B cell (primary cell): ENCODE data around the gene IGSF9B. TPM values are rescaled to one million over a fixed set of nuclear protein-coding genes. Genes with fewer than 3 reads are reported as not detected.

Source experiments
- ATAC-seq: fragments of 200-7000 bp; cut with Tn5 transposase; one replicate; pipeline ENCODE4 v1.10.0; 2021; ENCODE audit warnings: low read depth, mild to moderate bottlenecking, moderate number of reproducible peaks, moderate library complexity
- CTCF ChIA-PET: fragments of 350-600 bp; sonication (Branson Sonifier 250); formaldehyde crosslinking; loops from one replicate; lab custom pipeline; 2021; ENCODE audit warnings: antibody characterized with exemption, inconsistent platforms; lab: Charles Lee
- POLR2A ChIA-PET: fragments of 350-600 bp; sonication (Branson Sonifier 250); formaldehyde crosslinking; loops from one replicate; lab custom pipeline; 2021; ENCODE audit warnings: antibody characterized with exemption; lab: Charles Lee
- DNase-seq: peaks from one replicate; pipeline ENCODE4 v3.0.0; 2013
- H2AFZ ChIP-seq: 2 replicates; pipeline ENCODE4 v1.6.1; 2012; ENCODE audit warnings: mild to moderate bottlenecking, low read depth, low read length; ENCODE audit not compliant: insufficient read depth, poor library complexity, severe bottlenecking
- H3K27ac ChIP-seq, 2 donors: 1 replicate in 1 of 2; 2 replicates in 1 of 2; pipeline ENCODE4 v1.5.1; 2012 to 2013; ENCODE audit warnings: low read length in 2 of 2, mild to moderate bottlenecking in 2 of 2, moderate library complexity in 1 of 2
- H3K27me3 ChIP-seq, 4 experiments: fragments of 200-600 bp in 1 of 4; sonication (generic) in 1 of 4; replicated peaks in 1 of 4; 1 replicate in 2 of 4; 2 replicates in 2 of 4; pipeline versions ENCODE4 v1.6.1 to v1.7.0; 2013 to 2016; ENCODE audit warnings: low read length in 3 of 4, mild to moderate bottlenecking in 2 of 4, mixed read lengths in 1 of 4, moderate library complexity in 1 of 4; ENCODE audit not compliant: insufficient read depth in 4 of 4, control insufficient read depth in 3 of 4; ENCODE audit errors: control extremely low read depth in 1 of 4
- H3K36me3 ChIP-seq, 2 experiments: replicated peaks in 1 of 2; 1 replicate in 1 of 2; 2 replicates in 1 of 2; pipeline versions ENCODE4 v1.6.1 to v1.7.1; 2013; ENCODE audit warnings: low read length in 1 of 2; ENCODE audit not compliant: insufficient read depth in 2 of 2, control insufficient read depth in 1 of 2; ENCODE audit errors: control extremely low read depth in 1 of 2, extremely low read depth in 1 of 2
- H3K4me1 ChIP-seq, 2 donors: fragments of 200-600 bp in 1 of 2; sonication (generic) in 1 of 2; 1 replicate in 1 of 2; 2 replicates in 1 of 2; pipeline versions ENCODE4 v1.5.1 to v1.6.1; 2013 to 2017; ENCODE audit warnings: low read length in 2 of 2; ENCODE audit not compliant: control insufficient read depth in 2 of 2, insufficient read depth in 2 of 2
- H3K4me2 ChIP-seq: replicated peaks from 2 replicates; pipeline ENCODE3; 2012; ENCODE audit warnings: mild to moderate bottlenecking, low read depth, low read length; ENCODE audit not compliant: poor library complexity, severe bottlenecking
- H3K4me3 ChIP-seq, 5 experiments: fragments of 200-600 bp in 1 of 5; sonication (generic) in 1 of 5; 1 replicate in 3 of 5; 2 replicates in 2 of 5; pipeline versions ENCODE4 v1.5.1 to v1.7.0; 2011 to 2016; ENCODE audit warnings: low read length in 4 of 5, mild to moderate bottlenecking in 4 of 5, low read depth in 2 of 5, control low read depth in 1 of 5, moderate library complexity in 1 of 5; ENCODE audit not compliant: insufficient read depth in 1 of 5; ENCODE audit errors: control extremely low read depth in 1 of 5, extremely low read depth in 1 of 5
- H3K79me2 ChIP-seq: fragments of 200-600 bp; sonication (generic); one replicate; pipeline ENCODE4 v1.6.0; 2016; ENCODE audit warnings: low read length; ENCODE audit not compliant: control insufficient read depth, insufficient read depth
- H3K9ac ChIP-seq: fragments of 200-600 bp; sonication (generic); 2 replicates; pipeline ENCODE4 v1.6.1; 2017; ENCODE audit warnings: mild to moderate bottlenecking, low read length, moderate library complexity
- H3K9me3 ChIP-seq, 3 donors: one replicate each; pipeline versions ENCODE4 v1.6.1 to v1.7.1; 2013; ENCODE audit warnings: low read length in 2 of 3; ENCODE audit not compliant: control insufficient read depth in 2 of 3, insufficient read depth in 1 of 3; ENCODE audit errors: control extremely low read depth in 1 of 3
- H4K20me1 ChIP-seq: 2 replicates; pipeline ENCODE4 v1.6.0; 2012; ENCODE audit warnings: mild to moderate bottlenecking, low read length; ENCODE audit not compliant: insufficient read depth, control insufficient read depth, poor library complexity, severe bottlenecking
- H3K27ac Mint-ChIP-seq: one replicate; pipeline ENCODE4 v1.8.0; 2021; ENCODE audit warnings: mixed read lengths
- H3K27me3 Mint-ChIP-seq: one replicate; pipeline ENCODE4 v1.8.0; 2021; ENCODE audit warnings: mixed read lengths
- H3K4me1 Mint-ChIP-seq: one replicate; pipeline ENCODE4 v1.8.0; 2021; ENCODE audit warnings: mixed read lengths
- H3K4me3 Mint-ChIP-seq: one replicate; pipeline ENCODE4 v1.8.0; 2021; ENCODE audit warnings: mixed read lengths
- H3K9me3 Mint-ChIP-seq: one replicate; pipeline ENCODE4 v1.8.0; 2022; ENCODE audit warnings: mixed read lengths; ENCODE audit not compliant: insufficient read depth
- CTCF ChIP-seq: fragments of 200-600 bp; IDR thresholded peaks from one replicate; pipeline ENCODE4 v1.8.0; 2022; ENCODE audit warnings: antibody characterized with exemption, mild to moderate bottlenecking
- EZH2 ChIP-seq: IDR thresholded peaks from 2 replicates; pipeline ENCODE4 v1.6.1; 2012; ENCODE audit warnings: borderline replicate concordance, low read depth, mild to moderate bottlenecking, moderate library complexity, low read length; ENCODE audit not compliant: insufficient read depth, poor library complexity, severe bottlenecking
- WGBS: methylation state at CpG from one replicate; pipeline ENCODE4 v1.1.5; 2013; ENCODE audit warnings: missing lambda C conversion rate; ENCODE audit not compliant: insufficient coverage; 5-methylcytosine and 5-hydroxymethylcytosine counted together
- intact Hi-C: fragments of 100-400 bp; cut with micrococcal nuclease; formaldehyde crosslinking; loops from one replicate; pipeline ENCODE4 v1.10.0; 2022
- polyA plus RNA-seq: library from polyadenylated mRNA; depleted of rRNA; stranded (reverse); fragments of >200 nt; gene quantifications from 2 replicates; pipeline ENCODE4 v1.2.3, GENCODE V29; 2012
- total RNA-seq, 2 donors: library from RNA; stranded (reverse); fragments of 120-200 nt in 1 of 2; gene quantifications; 1 replicate in 1 of 2; 2 replicates in 1 of 2; pipeline versions ENCODE4 v1.2.3 to v1.2.4, GENCODE V29; 2013 to 2022

IGSF9B gene
- total and polyA plus RNA-seq, 2 donors (not counting 1 experiment from before 2014, with no cell fraction given): 0.15 to 0.37 TPM

- H3K9ac ChIP-seq: no peak overlapping the region
- Mint-ChIP-seq H3K4me3 (no peak overlapping the region), H3K27me3 (peaks cover 17% of the 10 kb centered on the region), H3K27ac (no peak overlapping the region), H3K4me1 (peaks cover 17% of the 10 kb centered on the region), H3K9me3 (no peaks in the 10 kb centered on the region)
- 90% methylated on average over 14 of the region's 19 CpGs for WGBS
- no peak for ATAC-seq
- peaks cover 5 to 17% of the 10 kb centered on the region in 2 donors for H3K4me1 ChIP-seq
- H3K36me3 ChIP-seq: no peaks in the 10 kb centered on the region
- no peaks in the 10 kb centered on the region for H3K27me3 ChIP-seq
- H3K4me3 ChIP-seq: no peak overlapping the region
- no peak for TF ChIP-seq EZH2
- no peak for TF ChIP-seq CTCF
- ChIA-PET CTCF (no interaction called here), POLR2A (no interaction called here)
- H4K20me1 ChIP-seq: no peaks in the 10 kb centered on the region
- intact Hi-C loops: no loop called here
- DNase-seq: no peak
- no peak overlapping the region for H3K4me2 ChIP-seq
- no peak overlapping the region for H2AFZ ChIP-seq
- no peak overlapping the region for H3K27ac ChIP-seq
- no peaks in the 10 kb centered on the region for H3K79me2 ChIP-seq
- H3K9me3 ChIP-seq: peaks cover 0 to 9% (median 0%) of the 10 kb centered on the region in 3 donors
Measured at GRCh38 chr11:133892584-133893380, 64.0 kb downstream of the IGSF9B start.

- H2AFZ ChIP-seq: no peak overlapping the region
- H3K4me2 ChIP-seq: no peak overlapping the region
- H3K27me3 ChIP-seq: no peaks in the 10 kb centered on the region
- H3K27ac ChIP-seq: no peak overlapping the region
- intact Hi-C loops: no loop called here
- H3K9me3 ChIP-seq: peaks cover 0 to 9% (median 0%) of the 10 kb centered on the region in 3 donors
- CTCF ChIA-PET: no interaction called here
- no peak overlapping the region for H3K9ac ChIP-seq
- H3K79me2 ChIP-seq: no peaks in the 10 kb centered on the region
- Mint-ChIP-seq H3K4me3 (no peak overlapping the region), H3K4me1 (peaks cover 15% of the 10 kb centered on the region), H3K27me3 (peaks cover 15% of the 10 kb centered on the region), H3K9me3 (no peaks in the 10 kb centered on the region), H3K27ac (no peak overlapping the region)
- H3K4me1 ChIP-seq: peaks cover 5 to 17% of the 10 kb centered on the region in 2 donors
- POLR2A ChIA-PET: no interaction called here
- 89% methylated on average over 8 of the region's 8 CpGs for WGBS
- no peak for TF ChIP-seq CTCF
- no peak for DNase-seq
- ATAC-seq: no peak
- no peaks in the 10 kb centered on the region for H3K36me3 ChIP-seq
- no peak overlapping the region for H3K4me3 ChIP-seq
- H4K20me1 ChIP-seq: no peaks in the 10 kb centered on the region
Measured at GRCh38 chr11:133892126-133892525, 64.6 kb downstream of the IGSF9B start.
